GM12892 (cell line): Measurements from ENCODE around the gene CD14.
"Not testable (repeated sequence)": the region's sequence is repeated elsewhere in the genome, so short reads cannot be mapped to it uniquely, and the experiment has no call there.

Source experiments
- POLR2A ChIP-seq: IDR thresholded peaks from 2 replicates; pipeline ENCODE4 v1.6.1; 2011; ENCODE audit warnings: low read depth, low read length, control low read depth
- POLR2AphosphoS5 ChIP-seq: IDR thresholded peaks from 2 replicates; pipeline ENCODE4 v1.6.1; 2011; ENCODE audit warnings: low read depth, low read length, control low read depth

- not testable (repeated sequence) for TF ChIP-seq POLR2A, POLR2AphosphoS5
Measured at GRCh38 chr5:140623061-140623460, 9.9 kb downstream of the CD14 start.
